GM19395 (cell line): ENCODE measurements around the gene CARM1.
"Not testable (repeated sequence)": the region's sequence is repeated elsewhere in the genome, so short reads cannot be mapped to it uniquely, and the experiment has no call there.

Experiments
- ATAC-seq: cut with Tn5 transposase; IDR thresholded peaks from one replicate; pipeline ENCODE4 v1.9.1; 2021; ENCODE audit warnings: mild to moderate bottlenecking, moderate library complexity; ENCODE audit not compliant: unreplicated experiment

CARM1 gene

GRCh38 chr19:10927730-10928562 is 56.6 kb downstream of the CARM1 start:
- ATAC-seq: no peak

DNA sequence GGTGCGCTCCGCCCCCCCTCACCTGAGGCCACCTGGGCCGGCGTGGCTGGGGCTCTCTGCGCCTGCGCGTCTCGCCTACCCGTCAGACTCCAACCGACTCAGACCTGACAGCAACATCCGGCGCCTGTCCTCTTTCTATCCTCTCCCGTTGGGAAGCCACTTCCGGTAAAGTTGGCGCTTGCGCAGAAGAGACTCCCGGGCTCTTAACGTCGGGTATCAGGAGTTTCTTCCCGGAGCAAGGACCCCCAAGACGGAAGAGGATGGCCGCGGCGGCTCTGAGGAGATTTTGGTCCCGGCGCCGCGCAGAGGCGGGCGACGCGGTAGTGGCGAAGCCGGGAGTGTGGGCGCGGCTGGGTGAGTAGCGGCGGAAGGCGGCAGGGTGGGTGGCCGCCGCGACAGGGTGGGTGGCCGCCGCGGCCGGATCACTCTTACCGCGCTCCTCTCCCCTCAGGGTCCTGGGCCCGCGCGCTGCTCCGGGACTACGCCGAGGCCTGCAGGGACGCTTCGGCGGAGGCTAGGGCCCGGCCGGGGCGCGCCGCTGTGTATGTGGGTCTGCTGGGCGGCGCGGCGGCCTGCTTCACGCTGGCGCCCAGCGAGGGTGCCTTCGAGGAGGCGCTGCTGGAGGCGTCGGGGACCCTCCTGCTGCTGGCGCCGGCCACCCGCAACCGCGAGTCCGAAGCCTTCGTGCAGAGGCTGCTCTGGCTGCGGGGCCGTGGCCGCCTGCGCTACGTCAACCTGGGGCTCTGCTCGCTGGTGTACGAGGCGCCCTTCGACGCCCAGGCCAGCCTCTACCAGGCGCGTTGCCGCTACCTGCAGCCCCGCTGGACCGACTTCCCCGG is 57.4 kb downstream of the CARM1 start, which contains the start of the genes TIMM29 and YIPF2:
TIMM29 (plus strand) TSS at position 249 of the 839 bp plus-strand sequence; CDS start at position 261, 12 bp downstream.
YIPF2 (minus strand) TSS at position 77 of the 839 bp plus-strand sequence. CDS start 229 bp downstream, outside the sequence.
- ATAC-seq: peak; percentile 83

DNA sequence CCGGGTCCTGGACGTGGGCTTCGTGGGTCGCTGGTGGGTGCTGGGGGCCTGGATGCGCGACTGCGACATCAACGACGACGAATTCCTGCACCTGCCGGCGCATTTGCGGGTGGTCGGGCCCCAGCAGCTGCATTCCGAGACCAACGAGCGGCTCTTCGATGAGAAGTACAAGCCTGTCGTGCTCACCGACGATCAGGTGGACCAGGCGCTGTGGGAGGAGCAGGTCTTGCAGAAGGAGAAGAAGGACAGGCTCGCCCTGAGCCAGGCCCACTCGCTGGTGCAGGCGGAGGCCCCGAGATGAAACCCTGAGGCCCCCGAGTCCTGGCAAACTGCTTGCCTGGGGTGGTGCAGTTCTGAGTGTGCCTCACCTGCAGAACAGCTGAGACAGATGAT is 58.0 kb downstream of the CARM1 start:
- ATAC-seq: no peak

GRCh38 chr19:10935371-10936059 is 64.2 kb downstream of the CARM1 start:
- no peak for ATAC-seq

GRCh38 chr19:10936661-10937084 is 65.3 kb downstream of the CARM1 start:
- ATAC-seq: no peak

GRCh38 chr19:10941649-10942048 is 70.3 kb downstream of the CARM1 start:
- ATAC-seq: not testable (repeated sequence)

- not testable (repeated sequence) for ATAC-seq
Measured at GRCh38 chr19:10943412-10943811, 72.1 kb downstream of the CARM1 start.

DNA sequence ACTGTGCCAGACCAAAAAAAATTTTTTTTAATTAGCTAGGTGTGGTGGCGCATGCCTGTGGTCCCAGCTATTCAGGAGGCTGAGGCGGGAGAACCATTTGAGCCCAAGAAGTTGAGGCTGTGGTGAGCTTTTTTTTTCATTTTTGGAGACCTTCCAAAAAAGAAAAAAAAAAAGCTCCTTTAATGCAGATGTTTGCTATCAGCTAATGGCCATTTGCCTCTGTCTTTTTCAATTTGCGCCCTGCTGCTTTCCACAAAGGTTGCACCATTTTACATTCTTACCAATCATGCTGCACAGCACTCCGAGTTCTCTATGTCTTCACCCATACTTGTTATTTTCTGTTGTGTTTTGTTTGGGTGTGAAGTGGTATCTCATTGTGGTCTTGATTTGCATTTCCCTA is 73.9 kb downstream of the CARM1 start:
- ATAC-seq: no peak

- ATAC-seq: no peak
Measured at GRCh38 chr19:10946958-10947657, 75.8 kb downstream of the CARM1 start.

- ATAC-seq: no peak
Measured at GRCh38 chr19:10952809-10953208, 81.5 kb downstream of the CARM1 start.

- not testable (repeated sequence) for ATAC-seq
Measured at GRCh38 chr19:10959277-10959968, 88.1 kb downstream of the CARM1 start.

DNA sequence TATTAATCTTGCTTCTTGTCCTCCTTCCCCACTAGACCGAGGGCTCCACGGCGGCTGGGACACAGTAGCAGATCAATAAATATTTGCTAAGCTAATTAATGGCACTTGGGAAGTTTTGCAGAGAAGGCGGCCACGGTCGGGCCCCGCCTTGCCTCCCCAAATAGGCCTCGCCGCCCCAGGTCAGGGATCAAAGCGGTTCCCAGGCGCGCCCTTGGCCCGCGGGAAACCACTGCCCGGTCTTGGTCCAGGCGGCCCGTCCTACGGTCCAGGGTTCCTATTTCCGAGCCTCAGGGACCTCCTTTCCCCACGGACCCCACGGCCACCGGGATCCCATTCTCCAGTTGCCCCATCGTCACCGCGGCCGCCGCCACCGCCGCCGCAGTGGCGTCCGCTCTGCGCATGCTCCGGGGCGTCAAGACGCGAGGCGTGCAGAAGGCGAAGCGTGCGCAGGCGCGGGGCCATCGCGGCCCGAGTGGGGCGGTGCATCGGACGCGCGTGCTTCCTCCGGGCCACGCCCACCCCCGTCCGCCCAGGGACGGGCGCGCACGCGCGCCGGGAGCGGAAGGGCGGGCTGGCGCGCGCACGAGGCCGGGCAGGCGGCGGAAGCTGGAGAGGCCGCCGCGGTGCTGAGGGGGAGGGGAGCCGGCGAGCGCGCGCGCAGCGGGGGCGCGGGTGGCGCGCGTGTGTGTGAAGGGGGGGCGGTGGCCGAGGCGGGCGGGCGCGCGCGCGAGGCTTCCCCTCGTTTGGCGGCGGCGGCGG is 89.1 kb downstream of the CARM1 start, which contains the start of gene SMARCA4:
SMARCA4 (plus strand) TSS at position 717 of the 759 bp plus-strand sequence. CDS start 23,122 bp downstream, outside the sequence.
- ATAC-seq: peak; percentile 69

DNA sequence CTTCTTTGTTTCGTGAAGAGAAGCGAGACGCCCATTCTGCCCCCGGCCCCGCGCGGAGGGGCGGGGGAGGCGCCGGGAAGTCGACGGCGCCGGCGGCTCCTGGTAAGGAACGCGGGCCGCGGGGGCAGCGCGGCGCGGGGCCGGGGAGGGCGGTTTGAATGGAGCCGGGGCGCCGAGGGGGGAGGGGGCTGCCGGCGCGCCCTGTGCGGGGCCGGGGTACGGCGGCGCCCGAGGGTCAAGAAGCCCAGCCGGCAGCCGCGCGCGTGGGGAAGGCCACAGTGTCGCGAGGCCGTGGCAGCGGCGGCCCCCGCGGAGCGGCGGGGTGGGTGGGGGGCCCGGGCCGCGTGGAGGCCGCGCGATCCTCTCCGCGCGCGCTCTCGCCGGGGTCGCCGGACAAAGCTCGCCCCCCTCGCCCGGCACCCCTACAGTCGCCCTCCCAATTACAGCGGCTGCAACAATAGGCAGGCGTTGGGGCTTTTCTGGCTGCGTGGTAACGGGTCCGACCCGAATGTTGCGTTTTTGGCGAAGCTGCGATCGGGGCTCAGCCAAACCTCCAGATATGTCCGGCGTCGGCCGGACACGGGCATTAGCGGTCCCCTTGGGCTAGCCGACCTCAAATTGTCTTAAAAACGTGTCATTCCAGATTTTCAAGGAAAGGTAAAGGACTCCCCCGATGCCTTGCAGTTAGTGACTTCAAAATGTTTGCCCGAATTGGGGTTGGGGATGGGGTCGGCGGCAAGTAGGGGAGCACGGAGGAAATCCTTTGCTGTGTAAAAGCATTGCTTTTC is 89.9 kb downstream of the CARM1 start:
- peak; percentile 29 for ATAC-seq

DNA sequence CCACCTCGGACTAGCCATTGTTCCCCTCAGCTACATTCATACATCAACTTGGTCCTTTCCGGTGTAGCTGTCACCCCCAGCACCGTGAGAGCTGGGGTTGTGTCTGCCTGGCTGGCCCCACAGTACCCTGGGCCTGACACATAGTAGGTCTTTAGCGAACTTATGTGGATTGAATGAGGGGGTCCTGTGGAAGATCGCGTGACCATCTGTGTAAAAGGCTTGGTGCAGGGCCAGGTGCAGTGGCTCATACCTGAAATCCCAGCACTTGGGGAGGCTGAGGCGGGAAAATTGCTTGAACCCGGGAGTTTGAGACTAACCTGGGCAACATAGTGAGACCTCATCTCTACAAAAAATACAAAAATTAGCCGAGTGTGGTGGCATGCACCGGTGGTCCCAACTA is 91.5 kb downstream of the CARM1 start:
- no peak for ATAC-seq

- ATAC-seq: no peak
Measured at GRCh38 chr19:10963865-10964264, 92.5 kb downstream of the CARM1 start.

DNA sequence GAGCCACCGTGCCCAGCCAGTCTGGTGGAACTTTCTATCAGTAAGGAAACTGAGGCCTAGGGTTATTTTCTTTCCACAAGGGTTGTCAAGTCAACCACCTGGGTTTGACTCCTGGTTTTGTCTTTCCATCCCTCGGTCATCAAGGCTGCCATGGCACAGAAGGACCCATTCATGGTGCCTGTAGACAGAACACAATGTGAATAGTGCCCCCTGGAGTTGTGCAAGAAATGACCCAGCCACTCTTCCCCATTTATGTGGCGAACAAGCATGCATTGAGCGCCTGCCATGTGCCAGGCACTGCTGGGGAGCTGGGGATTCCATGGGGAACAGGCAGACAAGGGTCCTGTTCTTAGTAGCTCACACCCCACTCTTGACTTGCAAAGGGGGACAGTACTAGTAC is 93.5 kb downstream of the CARM1 start:
- ATAC-seq: no peak

DNA sequence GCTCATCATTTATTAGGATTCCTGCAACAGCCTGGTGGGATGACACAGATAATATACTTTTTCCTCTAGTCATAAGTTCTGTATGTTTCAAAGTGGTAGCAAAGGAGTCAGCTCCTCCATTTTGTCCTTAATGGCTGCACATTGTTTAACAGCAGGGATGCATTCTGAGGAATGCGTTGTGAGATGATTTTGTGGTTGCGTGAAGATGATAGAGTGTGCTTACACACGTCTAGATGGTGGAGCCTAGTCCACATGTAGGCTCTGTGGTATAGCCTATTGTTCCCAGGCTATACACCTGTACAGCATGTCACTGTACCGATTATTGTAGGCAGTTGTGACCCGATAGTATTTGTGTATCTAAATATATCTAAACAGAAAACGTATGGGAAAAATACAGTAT is 94.0 kb downstream of the CARM1 start:
- ATAC-seq: no peak

- ATAC-seq: no peak
Measured at GRCh38 chr19:10966809-10967208, 95.5 kb downstream of the CARM1 start.
